ENCODE data around the gene SDF4. TPM values are rescaled to one million over a fixed set of nuclear protein-coding genes. Genes with fewer than 3 reads are reported as not detected.
A peak's percentile ranks its signal among the peaks of the same experiment; 100 is the strongest.

Gene SDF4
- total and polyA plus RNA-seq, 8 donors: 68.3 to 99.4 (median 74.8) TPM

GRCh38 chr1:1202831-1203560, 28.8 kb downstream of the SDF4 start:
- Histone ChIP-seq H3K27me3 (no peaks in the 10 kb centered on the region), H3K9me3 (no peaks in the 10 kb centered on the region), H3K4me3 (no peak overlapping the region), H3K4me1 (no peaks in the 10 kb centered on the region), H3K27ac (no peak overlapping the region), H3K36me3 (no peaks in the 10 kb centered on the region)
- TF ChIP-seq CTCF (IDR thresholded peaks at IDR 0.05): no peak
- 54 to 78% methylated on average over 19 to 27 of the region's 27 CpGs for WGBS, 2 donors
- DNase-seq (peak in 3 of 6 donors; percentile 27 to 70 (median 56)), FAIRE-seq (no peak), ATAC-seq (no peak)
- intact Hi-C loops (cut with DNase I): no loop called here

GRCh38 chr1:1200876-1201810, 30.7 kb downstream of the SDF4 start:
- no peaks in the 10 kb centered on the region for H3K4me1 ChIP-seq
- 3 to 9% methylated on average over 15 to 109 of the region's 109 CpGs for WGBS, 2 donors
- intact Hi-C loops (cut with DNase I): no loop called here
- H3K9me3 ChIP-seq: no peaks in the 10 kb centered on the region
- DNase-seq: peak in 3 of 6 donors; percentile 51 to 78 (median 76)
- TF ChIP-seq CTCF (IDR thresholded peaks at IDR 0.05): no peak
- H3K36me3 ChIP-seq: no peaks in the 10 kb centered on the region
- no peak overlapping the region for H3K27ac ChIP-seq
- H3K4me3 ChIP-seq: peak overlapping the region; percentile 28 to 42 (median 33)
- H3K27me3 ChIP-seq: no peaks in the 10 kb centered on the region
- ATAC-seq: peak; percentile 47 to 81 (median 62)
- no peak for FAIRE-seq

- intact Hi-C loops (cut with DNase I): no loop called here
- Histone ChIP-seq H3K4me1 (no peaks in the 10 kb centered on the region), H3K9me3 (no peaks in the 10 kb centered on the region), H3K36me3 (no peaks in the 10 kb centered on the region), H3K27me3 (no peaks in the 10 kb centered on the region), H3K27ac (no peak overlapping the region), H3K4me3 (no peak overlapping the region)
- FAIRE-seq: no peak
- DNase-seq: peak in 3 of 6 donors; percentile 31 to 61 (median 54)
- ATAC-seq: peak in 1 of 4 donors; percentile 3
- TF ChIP-seq CTCF (IDR thresholded peaks at IDR 0.05): no peak
- 76 to 80% methylated on average over 31 of the region's 31 CpGs for WGBS, 2 donors
Observed at GRCh38 chr1:1199961-1200875, 31.6 kb downstream of the SDF4 start.

- no peak for TF ChIP-seq CTCF (IDR thresholded peaks at IDR 0.05)
- intact Hi-C loops (cut with DNase I): no loop called here
- no peak overlapping the region for H3K27ac ChIP-seq
- H3K27me3 ChIP-seq: no peaks in the 10 kb centered on the region
- DNase-seq: peak in 3 of 6 donors; percentile 16 to 73 (median 52)
- FAIRE-seq: no peak
- H3K4me3 ChIP-seq: no peak overlapping the region
- no peak for ATAC-seq
- no peaks in the 10 kb centered on the region for H3K9me3 ChIP-seq
- no peaks in the 10 kb centered on the region for H3K4me1 ChIP-seq
- no peaks in the 10 kb centered on the region for H3K36me3 ChIP-seq
- WGBS, 2 donors: 81 to 82% methylated on average over 22 of the region's 22 CpGs
Observed at GRCh38 chr1:1199141-1199960, 32.5 kb downstream of the SDF4 start.

Data from pancreas (tissue), 10 donors.